ENCODE results near the gene TSR3. TPM values are rescaled to one million over a fixed set of nuclear protein-coding genes. Genes with fewer than 3 reads are reported as not detected.

The TSR3 gene
- total RNA-seq, 4 donors from 2014 or later = 42.4 to 78.5 (median 61.9) TPM

DNA sequence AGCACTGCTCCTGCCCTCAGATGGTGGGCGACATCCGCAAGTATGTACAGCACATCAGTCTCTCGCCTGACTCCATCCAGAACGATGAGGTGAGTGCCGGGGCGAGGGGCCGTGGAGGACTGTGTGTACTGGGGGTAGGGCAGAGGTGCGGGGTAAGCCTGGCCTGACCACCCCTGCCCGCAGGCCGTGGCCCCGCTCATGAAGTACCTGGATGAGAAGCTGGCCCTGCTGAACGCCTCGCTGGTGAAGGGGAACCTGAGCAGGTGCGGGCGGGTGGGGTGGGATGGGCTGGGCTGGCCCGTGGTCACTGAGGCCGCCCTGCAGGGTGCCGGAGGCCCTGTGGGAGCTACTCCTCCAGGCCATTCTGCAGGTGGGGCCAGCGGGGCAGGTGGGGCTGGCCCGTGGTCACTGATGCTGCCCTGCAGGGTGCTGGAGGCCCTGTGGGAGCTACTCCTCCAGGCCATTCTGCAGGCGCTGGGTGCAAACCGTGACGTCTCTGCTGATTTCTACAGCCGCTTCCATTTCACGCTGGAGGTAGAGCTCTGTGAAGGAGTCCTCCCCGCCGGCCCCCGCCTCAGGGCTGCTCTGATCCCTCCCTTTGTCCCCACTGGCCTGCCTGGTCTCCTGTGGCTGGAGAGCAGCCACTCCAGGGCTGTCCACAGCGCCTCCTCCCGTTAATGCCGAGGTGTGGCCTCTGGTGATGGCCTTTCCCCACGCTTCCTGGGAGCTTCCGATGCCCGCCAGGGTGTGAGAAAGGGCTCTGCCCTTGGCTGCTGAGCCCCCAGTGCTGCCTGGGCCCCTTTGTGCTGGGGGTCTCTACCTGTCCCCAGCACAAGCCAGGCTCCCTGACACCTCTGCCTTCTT, 5.0 kb downstream of the TSR3 start:
- TF ChIP-seq, protein P1, sequence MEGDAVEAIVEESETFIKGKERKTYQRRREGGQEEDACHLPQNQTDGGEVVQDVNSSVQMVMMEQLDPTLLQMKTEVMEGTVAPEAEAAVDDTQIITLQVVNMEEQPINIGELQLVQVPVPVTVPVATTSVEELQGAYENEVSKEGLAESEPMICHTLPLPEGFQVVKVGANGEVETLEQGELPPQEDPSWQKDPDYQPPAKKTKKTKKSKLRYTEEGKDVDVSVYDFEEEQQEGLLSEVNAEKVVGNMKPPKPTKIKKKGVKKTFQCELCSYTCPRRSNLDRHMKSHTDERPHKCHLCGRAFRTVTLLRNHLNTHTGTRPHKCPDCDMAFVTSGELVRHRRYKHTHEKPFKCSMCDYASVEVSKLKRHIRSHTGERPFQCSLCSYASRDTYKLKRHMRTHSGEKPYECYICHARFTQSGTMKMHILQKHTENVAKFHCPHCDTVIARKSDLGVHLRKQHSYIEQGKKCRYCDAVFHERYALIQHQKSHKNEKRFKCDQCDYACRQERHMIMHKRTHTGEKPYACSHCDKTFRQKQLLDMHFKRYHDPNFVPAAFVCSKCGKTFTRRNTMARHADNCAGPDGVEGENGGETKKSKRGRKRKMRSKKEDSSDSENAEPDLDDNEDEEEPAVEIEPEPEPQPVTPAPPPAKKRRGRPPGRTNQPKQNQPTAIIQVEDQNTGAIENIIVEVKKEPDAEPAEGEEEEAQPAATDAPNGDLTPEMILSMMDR (IDR thresholded peaks at IDR 0.05) = no peak
- DNase-seq (ENCODE audit: low spot score) (no peak), ATAC-seq (ENCODE audit: low FRiP score) (no peak)

GRCh38 chr16:1345651-1346421, 5.8 kb downstream of the TSR3 start:
- TF ChIP-seq, protein P1 (IDR thresholded peaks at IDR 0.05) = no peak
- DNase-seq (ENCODE audit: low spot score) (no peak), ATAC-seq (ENCODE audit: low FRiP score) (no peak)

GRCh38 chr16:1345087-1345486, 6.6 kb downstream of the TSR3 start:
- TF ChIP-seq, protein P1 (IDR thresholded peaks at IDR 0.05) = no peak
- no peak for ATAC-seq (ENCODE audit: low FRiP score)
- no peak for DNase-seq (ENCODE audit: low spot score)

DNA sequence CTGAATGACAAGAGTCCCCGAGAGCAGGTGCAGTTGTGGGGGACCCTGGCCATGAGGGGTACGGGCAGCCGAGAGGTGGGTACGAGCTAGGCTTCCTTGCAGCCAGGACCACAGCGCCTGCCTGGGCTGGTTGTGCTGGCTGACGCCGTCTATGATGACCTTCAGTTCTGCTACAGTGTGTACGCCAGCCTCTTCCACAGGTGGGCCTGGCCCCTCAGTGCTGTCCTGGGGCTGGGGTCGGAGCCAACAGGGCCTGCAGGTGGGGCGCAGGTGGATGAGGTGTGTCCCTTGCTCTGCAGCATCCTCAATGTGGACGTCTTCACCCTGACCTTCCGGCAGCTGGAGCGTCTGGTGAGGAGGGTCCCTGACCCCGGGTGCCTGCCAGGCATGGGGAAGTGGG, 7.2 kb downstream of the TSR3 start:
- TF ChIP-seq, protein P1 (IDR thresholded peaks at IDR 0.05) = no peak
- ATAC-seq (ENCODE audit: low FRiP score) = no peak
- no peak for DNase-seq (ENCODE audit: low spot score)

DNA sequence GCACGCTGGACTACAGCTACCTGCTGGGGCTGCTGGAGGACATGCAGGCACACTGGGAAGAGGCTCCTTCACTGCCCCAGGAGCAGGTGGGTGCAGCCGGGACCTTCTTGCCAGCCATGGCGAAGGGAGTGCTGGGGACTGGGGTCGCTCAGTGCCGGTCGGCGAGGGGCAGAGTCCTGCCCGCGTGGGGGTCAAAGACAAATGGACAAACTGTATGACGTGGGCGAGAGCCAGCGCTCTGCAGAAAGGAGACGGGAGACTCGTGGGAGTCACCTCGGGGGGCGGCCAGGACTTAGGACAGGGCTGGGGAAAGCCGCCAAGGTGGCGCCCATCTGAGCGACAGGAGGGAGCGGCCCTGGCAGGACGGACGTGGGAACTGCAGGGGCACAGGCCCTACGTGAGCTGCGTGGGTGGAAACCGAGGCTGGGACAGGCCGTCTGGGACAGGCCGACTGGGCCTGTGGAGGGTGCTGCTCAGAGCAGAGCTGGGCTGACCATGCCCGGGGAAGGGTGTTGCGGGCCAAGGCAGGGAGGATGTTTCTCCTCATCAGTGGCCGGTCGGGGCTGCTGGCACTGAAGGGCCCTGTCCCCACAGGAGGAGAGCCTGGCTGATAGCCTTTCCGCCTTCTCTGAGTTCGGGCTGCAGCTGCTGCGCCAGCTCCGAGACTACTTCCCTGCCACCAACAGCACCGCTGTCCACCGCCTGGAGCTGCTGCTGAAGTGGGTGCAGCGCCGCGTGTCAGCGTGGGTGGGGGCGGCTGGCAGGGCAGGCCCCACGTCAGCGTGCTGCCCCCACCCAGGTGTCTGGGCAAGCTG, 8.0 kb downstream of the TSR3 start:
- DNase-seq (ENCODE audit: low spot score) (no peak), ATAC-seq (ENCODE audit: low FRiP score) (no peak)
- TF ChIP-seq, protein P1 (IDR thresholded peaks at IDR 0.05) = no peak

- peak; percentile 78 for DNase-seq (ENCODE audit: low spot score)
- peak; percentile 97 for ATAC-seq (ENCODE audit: low FRiP score)
- TF ChIP-seq, protein P1 (IDR thresholded peaks at IDR 0.05) = no peak
Measured at GRCh38 chr16:1342526-1343427, 8.9 kb downstream of the TSR3 start.

All from omental fat pad (tissue), 4 donors.